ENCODE results near the gene AMMECR1.
A peak's percentile ranks its signal among the peaks of the same experiment; 100 is the strongest.
"Not testable (repeated sequence)": the region's sequence is repeated elsewhere in the genome, so short reads cannot be mapped to it uniquely, and the experiment has no call there.

The AMMECR1 gene

DNA sequence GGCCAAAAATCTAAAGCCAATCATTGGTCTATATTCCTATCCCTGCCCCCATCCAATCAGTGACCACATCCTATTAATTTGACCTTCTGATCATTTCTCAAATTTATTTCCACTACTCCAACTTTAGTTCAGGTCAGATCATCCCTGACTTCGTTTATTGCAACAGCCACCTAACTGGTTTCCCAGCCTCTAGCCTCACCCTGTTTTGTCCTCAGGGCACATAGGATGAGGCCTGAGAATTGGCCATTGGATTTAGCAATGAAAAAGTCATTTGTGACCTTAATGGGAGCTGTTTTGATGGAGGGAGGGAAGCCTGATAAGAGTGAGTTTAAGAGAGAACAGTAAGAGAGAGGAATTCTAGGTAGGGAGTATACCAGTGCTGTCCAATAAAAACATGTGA is 155.0 kb downstream of the AMMECR1 start:
- DNase-seq, result peak in 1 of 3 experiments; percentile 12

DNA sequence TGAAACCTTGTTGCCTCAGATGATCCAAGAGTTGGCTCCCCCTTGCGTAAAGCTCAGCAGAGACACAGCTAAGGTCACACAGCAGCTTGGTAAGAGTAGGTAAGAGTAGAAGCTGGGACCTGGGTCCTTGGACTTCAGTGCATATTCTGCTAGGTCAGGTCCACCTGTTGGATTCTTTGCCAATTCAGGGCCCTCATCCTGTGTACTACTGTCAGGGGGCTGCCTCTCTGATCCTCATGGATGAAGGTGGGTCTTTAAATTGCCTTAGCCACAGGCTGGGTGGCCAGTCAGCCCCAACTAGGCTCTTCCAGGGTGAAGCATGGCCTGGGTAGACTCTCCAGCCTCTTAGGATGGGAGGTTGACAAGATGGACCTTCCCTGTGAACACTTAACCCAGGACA is 155.8 kb downstream of the AMMECR1 start:
- DNase-seq, result no peak

DNA sequence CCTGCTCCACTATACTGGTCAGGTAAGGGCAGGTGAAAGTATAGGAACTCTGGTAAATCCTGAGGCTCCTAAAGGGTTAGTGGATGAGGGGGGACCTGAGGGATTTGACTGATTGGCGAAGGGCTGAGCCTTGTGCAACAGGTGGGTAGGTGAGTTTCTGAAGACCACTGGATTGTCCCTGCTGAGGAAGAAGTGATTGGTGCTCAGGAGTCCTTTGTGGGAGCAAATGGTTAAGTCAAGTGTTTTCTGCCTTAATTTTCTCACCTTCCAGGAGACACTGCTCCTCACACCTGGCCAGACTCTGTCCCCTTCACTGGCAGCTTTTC is 156.6 kb downstream of the AMMECR1 start:
- DNase-seq, result no peak

DNA sequence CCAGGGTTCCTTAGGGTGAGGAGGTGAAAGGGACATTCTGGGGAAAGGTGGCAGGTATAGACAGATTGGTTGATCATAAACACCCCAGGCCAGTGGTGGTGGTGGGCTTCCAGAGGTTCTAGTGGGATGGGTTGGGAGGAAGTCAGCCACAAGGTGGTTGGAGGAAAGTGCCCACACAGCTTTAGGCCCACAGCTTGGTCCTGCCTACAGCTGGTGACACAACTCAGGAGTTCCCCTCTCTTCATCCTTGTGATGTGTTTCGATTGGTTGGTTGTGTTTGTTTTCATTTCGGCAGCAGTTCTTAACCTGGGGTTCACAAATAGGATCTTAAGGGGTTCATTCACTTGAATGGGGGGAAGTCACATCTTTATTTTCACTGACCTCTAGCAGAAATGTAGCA is 158.0 kb downstream of the AMMECR1 start:
- no peak for DNase-seq

DNA sequence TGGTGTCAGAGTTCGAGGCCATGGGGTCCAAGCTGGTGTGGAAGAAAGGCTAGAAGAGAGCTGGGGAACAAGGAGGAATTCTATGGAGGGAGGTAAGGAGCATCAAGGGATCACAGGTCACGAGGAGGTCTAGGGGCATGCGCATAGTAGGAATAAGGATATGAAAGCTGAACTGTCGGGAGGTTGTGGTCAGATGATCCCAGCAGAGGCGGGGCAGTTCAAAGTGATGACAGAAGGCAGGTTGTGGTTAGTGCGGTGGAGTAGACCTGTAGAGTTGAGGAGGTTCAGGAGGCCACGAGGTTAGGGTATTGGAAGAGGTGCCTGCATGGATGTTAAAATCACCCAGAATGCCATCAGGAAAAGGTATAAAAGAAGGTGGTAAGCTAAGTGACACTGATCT is 158.7 kb downstream of the AMMECR1 start:
- DNase-seq, result no peak

DNA sequence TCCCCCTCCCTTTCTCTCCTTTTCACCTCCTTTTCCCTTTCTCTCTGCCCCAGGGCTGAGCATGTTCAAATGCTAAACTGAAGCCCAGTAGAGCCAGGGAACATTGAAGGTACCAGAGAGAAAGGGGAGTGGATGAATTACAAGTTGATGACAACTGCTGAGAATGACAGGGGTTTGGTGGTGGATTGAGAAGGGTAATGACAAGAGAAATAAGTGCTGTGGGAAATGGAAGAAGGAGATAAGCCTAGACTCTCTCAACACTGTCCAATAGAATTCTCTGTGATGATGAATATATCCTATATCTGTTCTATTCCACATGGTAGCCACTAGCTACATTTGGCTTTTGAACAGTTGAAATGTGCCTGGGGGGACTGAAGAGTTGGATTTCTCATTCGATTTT is 160.4 kb downstream of the AMMECR1 start:
- no peak for DNase-seq

DNA sequence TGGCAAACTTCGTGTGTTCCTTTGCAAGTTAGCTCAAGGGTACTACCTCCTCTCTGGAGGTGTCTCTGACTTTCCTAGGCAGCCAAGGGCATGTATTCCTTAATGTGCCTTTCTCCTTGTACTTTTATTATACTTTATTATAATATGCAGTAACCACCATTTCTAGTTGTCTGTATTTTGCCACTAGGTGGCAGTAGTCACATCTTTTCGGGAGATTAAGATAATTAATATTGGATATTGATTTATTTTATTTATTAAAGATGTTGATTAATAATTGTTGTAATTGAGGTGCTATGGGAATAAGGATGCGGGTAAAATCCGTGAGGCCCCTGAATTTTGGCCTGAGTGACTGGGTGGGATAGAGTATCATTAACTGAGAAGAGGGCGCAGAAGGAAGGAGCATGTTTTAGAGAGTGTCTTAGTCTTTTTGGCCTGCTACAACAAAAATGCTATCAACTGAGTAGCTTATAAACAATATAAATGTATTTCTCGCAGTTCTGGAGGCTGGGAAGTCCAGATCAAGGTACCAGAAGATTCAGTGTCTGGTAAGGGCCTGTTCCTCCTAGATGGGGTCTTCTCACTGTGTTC is 161.6 kb downstream of the AMMECR1 start:
- DNase-seq, result peak in 1 of 3 experiments; percentile 37

DNA sequence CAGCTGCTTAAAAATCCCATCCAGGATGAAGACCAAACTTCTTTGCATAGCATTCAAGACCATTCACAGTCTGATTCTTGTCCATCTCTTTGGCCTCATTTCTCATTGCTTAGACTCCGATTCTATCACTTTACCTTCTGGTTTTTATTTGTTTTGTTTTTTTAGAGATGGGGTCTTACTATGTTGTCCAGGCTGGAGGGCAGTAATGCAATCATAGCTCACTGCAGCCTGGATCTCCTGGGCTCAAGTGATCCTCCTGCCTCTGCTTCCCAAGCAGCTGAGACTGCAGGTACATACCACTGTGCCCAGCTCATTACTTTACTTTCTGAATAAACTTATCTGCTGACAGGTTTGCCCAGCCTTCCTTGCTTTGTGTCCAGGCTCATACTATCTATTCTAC is 162.1 kb downstream of the AMMECR1 start:
- no peak for DNase-seq

DNA sequence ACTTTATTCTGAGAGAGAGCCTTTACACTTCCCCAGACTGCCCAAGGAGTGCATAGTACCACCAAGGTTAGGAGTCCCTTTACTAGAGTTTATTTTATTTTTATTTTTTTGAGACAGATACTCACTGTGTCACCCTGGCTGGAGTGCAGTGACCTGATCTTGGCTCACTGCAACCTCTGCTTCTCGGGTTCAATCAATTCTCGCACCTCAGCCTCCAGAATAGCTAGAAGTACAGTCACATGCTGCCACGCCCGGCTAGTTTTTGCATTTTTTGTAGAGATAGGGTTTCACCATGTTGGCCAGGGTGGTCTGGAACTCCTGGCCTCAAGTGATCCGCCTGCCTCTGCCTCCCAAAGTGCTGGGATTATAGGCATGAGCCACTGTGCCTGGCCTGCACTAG is 163.6 kb downstream of the AMMECR1 start:
- DNase-seq, result not testable (repeated sequence)

DNA sequence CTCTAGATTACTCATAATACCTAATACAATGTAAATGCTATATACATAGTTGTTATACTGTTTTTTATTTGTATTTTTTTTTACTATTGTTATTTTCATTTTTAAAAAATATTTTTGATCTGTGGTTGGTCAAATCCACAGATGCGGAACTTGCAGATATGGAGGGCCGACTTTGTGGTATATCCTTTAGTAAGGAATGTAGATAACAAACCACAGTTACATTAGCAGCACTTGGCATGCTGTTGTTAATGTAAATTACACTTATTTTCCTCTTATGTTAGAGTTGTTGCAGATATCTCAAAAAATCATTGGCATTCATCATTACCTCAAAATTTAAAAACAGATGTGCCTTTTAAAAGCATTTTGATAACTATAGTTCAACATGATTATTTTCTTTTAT is 164.0 kb downstream of the AMMECR1 start:
- DNase-seq, result no peak

DNA sequence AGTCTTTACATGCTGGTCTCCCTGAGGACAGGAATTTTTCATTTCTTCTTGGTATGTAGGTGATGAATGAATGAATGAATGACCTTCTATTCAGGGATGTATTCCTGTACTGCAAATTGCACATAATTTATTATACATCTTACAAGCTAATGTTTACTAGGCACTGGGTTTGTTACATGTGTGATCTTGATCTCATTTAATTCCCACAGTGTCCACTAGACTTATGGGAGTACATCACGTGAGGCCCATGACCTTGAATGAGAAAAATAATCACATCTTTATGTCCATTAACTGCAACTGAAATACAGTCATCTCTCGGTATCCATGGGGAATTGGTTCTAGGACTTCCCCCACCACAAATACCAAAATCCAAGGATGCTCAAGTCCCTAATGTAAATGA is 164.6 kb downstream of the AMMECR1 start:
- no peak for DNase-seq

DNA sequence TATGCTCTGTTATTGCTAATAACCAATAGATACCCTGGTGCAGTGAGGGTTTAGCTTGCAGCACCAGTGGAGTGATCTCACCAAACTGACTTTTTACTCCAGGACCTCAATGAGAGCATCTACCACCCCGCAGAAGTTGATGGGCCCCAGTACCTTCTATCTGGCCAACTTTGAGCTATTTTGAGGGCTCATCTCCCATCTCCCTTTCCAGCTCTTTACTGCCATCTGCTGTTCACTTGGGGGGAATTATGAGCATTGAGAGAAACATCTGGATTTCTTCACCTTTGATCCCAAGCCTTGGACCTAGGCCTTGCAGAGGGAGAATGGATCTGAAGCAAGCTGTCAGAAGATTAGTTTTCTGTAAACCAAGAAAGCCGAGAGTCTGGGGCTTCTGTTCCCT is 171.4 kb downstream of the AMMECR1 start:
- peak; percentile 18 to 74 (median 45) for DNase-seq

DNA sequence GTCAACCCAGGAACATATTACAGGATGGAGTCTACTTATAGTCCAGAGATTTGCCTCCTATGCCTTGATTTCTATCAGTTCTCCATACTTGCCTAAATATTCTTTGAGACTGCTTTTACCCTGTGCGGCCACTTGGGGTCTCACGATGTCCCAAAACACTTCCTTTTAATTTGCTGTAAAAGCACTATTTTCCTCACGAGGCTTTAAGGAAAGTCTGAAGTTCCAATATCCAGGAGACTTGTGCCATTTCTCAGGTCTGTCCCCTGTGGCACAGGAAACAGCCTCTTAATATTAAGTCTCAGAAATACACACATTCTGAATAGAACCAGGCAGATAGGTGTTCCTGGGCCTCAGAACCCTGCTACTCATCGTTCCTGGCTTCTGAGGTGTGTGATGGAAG is 172.0 kb downstream of the AMMECR1 start:
- peak in 1 of 3 experiments; percentile 35 for DNase-seq

DNA sequence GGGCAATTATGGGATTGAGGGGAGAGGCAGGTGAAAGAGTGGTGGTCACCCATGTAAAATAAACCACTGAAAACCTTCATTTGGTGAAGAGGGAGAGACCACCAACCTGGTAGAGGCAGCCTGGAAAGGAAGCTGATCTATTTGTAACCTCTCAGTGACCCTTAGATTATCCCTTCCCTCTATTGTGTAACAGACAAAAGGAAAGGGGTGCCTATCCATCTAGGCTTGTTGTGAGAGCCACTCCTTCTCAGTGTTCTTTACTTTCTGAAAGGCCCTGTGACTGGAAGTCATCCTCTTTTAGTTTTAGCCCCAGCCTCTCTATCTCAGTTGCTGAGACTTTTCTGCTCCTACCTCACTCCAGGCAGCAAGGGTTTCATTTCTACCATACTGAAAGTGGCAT is 172.6 kb downstream of the AMMECR1 start:
- DNase-seq, result no peak
